Activated CD4-positive, alpha-beta T cell treated with anti-CD3 and anti-CD28 coated beads for 1 hour (primary cell): ENCODE data around the gene PCNT.
"Not testable (repeated sequence)": the region's sequence is repeated elsewhere in the genome, so short reads cannot be mapped to it uniquely, and the experiment has no call there.

Experiments
- DNase-seq: peaks from one replicate; pipeline ENCODE4 v3.0.0-alpha.2; 2020

The PCNT gene

GRCh38 chr21:46428286-46428685 is 104.3 kb downstream of the PCNT start:
- DNase-seq: no peak

DNA sequence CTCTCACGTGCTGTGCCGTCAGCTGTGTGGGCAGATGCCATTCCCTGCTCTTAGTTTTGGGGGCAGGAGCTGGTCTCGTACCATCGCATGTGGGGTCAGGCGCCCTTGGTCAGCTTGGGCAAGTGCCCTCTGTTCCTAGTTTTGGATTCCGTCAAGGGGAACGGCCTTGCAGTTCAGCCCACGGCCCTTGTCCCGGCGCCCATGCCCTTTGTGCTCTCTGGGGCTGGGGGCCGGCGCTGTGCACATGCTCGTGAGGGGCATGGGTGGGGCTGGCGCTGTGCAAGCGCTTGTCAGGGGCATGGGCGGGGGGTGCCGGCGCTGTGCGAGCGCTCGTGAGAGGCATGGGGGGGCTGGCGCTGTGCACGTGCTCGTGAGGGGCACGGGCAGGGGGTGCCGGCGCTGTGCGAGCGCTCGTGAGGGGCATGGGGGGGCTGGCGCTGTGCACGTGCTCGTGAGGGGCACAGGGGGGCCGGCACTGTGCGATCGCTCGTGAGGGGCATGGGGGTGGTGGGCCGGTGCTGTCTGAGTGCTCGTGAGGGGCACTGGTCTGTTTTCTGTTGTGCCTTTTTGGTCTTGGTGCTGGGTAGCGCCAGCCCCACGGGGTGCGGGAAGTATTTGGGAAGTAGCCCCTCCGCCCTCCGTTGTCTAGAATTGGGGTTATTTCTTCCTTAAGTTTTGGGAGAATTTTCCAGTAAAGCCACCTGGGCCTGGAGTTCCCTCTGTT is 105.2 kb downstream of the PCNT start:
- no peak for DNase-seq

- no peak for DNase-seq
Observed at GRCh38 chr21:46429754-46430681, 106.1 kb downstream of the PCNT start.

DNA sequence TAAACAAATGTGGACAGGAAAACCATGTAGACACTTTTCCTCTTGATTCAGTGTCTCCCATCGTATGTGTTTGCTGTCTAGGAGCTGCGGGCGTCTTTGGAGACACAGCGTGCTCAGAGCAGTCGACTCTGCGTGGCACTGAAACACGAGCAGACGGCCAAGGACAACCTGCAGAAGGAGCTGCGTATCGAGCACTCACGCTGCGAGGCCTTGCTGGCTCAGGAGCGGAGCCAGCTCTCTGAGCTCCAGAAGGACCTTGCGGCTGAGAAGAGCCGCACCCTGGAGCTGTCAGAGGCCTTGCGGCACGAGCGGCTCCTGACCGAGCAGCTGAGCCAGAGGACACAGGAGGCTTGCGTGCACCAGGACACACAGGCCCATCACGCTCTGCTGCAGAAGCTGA is 107.5 kb downstream of the PCNT start:
- DNase-seq: no peak

GRCh38 chr21:46431884-46432488 is 108.0 kb downstream of the PCNT start:
- DNase-seq: no peak

DNA sequence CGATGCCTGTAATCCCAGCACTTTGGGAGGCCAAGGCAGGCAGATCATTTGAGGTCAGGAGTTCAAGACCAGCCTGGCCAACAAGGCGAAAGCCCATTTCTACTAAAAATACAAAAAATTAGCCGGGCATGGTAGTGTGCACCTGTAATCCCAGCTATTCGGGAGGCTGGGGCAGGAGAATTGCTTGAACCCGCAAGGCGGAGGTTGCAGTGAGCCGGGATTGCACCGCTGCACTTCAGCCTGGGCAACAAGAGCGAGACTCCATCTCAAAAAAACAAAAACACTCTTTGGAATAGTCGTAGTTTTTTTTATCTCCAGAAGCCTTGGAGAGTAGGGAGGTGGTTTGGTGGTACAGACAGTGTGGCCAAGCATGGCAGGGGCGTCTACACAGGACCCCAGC is 109.2 kb downstream of the PCNT start:
- DNase-seq: not testable (repeated sequence)

- DNase-seq: no peak
Observed at GRCh38 chr21:46434322-46434958, 110.5 kb downstream of the PCNT start.

- no peak for DNase-seq
Observed at GRCh38 chr21:46435786-46436227, 111.9 kb downstream of the PCNT start.

DNA sequence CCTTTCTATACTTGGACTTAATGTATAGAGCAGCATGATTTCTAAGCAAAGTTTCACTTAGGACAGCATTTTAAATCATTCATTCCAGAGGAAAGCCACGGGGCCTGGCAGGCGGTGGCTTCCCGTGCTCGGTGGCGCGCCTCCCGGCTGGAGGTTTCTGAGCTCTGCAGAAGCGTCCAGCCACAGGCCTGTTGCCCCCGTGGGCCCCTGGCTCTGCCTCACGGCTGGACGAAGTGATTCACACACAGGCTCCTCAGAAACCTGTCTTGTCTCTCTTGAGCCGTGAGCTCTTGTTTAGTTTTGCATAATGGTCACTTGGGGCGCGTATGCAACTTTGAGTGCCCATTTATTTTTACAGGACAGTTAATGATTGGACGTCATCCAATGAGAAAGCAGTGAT is 112.7 kb downstream of the PCNT start:
- no peak for DNase-seq

- DNase-seq: no peak
Observed at GRCh38 chr21:46437096-46437498, 113.1 kb downstream of the PCNT start.

- no peak for DNase-seq
Observed at GRCh38 chr21:46437511-46437910, 113.6 kb downstream of the PCNT start.

DNA sequence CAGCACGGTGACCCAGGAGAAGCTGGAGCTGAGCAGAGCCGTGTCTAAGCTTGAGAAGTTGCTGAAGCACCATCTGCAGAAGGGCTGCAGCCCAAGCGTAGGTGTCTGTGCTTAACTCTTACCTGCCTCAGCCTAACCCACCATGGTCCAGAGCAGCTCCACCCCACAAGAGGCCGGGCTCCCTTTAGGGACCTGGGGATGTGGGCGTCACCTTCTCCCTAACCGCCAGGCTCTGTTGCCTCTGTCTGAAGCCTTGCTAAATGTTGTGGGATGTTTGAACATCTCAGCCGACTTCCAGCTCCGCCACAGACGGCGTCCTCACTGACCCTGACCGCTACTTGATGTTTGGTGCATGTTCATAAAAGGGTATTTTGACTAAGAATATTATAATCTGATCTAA is 114.3 kb downstream of the PCNT start:
- no peak for DNase-seq

- no peak for DNase-seq
Observed at GRCh38 chr21:46439906-46440305, 116.0 kb downstream of the PCNT start.

DNA sequence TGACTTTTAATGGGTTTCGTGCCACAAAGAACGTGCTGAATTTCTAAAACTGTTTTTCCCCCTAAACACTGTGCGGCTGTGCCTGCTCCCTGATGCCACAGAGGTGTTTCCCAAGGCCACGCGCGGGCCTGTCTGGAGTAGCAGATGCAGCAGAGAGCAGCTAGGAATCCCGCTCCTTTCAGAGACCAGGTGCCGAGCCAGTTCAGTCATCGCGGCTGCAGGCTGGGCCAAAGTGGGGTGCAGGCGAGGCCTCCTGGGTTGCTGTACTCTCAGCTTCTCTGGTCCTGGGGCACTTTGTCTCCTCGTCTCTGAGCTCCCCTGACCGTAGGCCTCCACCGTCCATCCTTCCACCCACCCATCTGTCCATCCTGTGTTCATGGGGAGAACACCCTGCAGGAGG is 117.4 kb downstream of the PCNT start:
- no peak for DNase-seq

GRCh38 chr21:46441961-46442498 is 118.1 kb downstream of the PCNT start:
- DNase-seq: no peak

- no peak for DNase-seq
Observed at GRCh38 chr21:46442938-46443337, 119.0 kb downstream of the PCNT start.

- DNase-seq: no peak
Observed at GRCh38 chr21:46443910-46444309, 120.0 kb downstream of the PCNT start.

DNA sequence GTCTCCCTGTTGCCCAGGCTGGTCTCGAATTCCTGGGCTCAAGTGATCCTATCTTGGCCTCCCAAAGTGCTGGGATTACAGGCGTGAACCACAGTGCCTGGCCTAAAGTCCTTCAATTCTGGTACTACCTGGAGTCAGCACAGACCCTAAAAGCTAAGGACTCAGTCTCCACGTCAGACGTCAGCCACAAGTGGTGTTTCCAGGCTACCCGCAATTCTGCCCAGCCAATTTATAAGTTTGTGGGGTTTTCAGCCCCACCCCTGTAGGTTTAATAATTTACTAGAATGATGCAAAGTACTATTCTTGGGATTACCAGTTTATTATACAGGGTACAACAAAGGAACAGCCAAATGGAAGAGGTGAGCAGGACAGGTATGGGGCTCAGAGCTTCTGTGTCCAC is 124.2 kb downstream of the PCNT start:
- no peak for DNase-seq

DNA sequence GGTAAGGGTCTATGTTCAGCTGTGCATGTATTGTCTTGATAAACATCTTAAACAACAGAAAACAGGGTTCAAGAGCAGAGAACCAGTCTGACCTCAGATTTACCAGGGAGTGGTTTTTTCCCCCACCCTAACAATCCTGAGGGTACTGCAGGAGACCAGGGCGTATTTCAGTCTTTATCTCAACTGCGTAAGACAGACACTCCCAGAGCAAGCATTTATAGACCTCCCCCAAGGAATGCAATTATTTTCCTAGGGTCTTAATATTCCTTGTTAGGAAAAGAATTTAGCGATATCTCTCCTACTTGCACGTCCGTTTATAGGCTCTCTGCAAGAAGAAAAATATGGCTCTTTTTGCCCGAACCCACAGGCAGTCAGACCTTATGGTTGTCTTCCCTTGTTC is 124.9 kb downstream of the PCNT start:
- not testable (repeated sequence) for DNase-seq

DNA sequence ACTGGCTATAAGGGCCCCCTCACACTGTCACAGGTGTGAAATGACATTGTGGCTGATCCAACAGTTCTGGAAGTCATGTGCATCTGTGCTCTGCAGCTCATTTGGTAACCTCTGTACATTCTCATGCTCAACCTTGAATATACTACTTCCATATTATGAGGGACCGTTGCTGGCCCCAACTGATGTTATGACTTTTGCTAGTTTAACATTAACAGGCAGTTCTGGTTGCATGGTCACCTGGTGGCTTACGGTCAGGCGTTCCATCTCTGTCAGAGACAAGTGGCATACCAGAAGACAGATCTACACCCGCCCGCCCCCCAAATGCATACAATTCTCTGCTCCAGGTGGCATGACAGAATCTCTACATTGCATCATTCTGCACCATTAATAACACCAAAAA is 128.8 kb downstream of the PCNT start:
- DNase-seq: no peak

DNA sequence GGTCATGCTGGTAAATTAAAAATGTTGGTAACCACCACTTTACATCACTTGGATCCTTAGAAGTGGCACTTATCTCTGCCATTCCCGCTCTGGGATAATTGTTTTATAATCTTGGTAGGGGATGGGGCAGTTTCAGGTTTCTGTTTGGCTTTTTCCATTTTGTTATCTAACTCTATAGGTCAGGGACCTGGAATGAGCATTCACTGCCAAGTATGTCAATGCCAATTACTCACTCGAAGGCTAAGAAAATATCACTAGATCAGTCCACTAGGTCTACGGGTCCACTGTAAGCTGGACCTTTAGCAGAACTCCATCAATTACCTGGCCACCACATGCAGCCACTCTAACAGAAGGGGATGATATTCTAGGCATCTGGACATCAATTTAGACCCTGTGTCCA is 130.2 kb downstream of the PCNT start:
- DNase-seq: no peak

DNA sequence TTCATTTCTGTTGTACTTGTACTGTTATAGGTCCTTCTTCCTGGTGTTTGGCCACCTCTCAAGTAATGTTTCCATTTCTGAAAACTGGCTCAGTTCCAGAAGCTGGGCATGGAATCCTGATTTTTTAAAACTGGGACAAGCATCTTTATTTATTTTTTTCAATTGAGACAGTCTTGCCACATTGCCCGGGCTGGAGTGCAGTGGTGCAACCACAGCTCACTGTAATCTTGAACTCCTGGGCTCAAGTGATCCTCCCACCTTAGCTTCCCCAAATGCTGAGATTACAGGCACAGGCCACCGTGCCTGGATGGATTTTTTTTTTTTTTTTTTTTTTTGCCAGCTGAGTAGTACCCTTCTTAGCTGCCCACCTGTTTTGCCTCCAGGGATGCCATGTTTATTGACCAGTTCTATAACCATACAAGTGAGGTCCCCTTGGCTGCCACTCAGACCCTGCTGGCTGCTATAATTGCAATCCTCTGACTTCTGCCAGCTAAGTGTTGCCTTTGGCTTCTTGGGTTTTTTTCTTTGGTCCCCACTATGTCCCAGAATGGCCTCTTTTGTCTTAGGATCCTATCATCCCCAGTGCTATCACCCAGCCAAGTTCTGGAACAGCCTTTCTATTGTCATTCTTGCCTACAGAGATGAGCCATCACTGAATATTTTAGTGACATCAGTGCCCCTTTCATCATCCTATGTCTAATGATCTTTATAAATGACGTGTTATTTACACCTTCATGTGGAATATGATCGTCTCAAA is 130.9 kb downstream of the PCNT start:
- DNase-seq: no peak
